ENCODE data around the gene CYTH1. TPM values are rescaled to one million over a fixed set of nuclear protein-coding genes. Genes with fewer than 3 reads are reported as not detected.

Gene CYTH1
- 147 TPM in 2 replicates for total RNA-seq

DNA sequence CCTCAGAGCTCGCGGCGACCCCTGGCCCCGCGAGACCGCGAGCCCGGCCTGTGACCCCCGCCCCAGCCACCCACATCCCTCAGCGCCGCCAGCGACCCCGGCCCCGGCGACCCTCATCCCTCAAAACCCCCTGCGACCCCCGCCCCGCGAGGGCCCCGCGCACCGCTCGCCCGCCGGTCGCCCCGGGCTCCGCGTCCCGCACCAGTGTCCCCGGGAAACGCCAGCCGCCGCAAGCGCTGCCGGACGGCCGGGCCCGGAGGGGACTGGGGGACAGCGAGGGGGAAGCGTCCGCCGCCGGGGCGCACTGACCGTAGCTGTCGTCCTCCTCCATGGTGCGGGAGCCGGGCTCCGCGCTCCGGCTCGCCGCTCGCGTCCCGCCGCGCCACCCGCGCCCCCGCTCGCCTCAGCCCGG lies at the start of gene CYTH1:
TSS of gene CYTH1 (minus strand) at position 381 of the 412 bp plus-strand sequence. CDS start at position 331, 50 bp downstream.
- Mint-ChIP-seq H3K27ac (peak within 1 kb of the TSS; percentile 91), H3K4me3 (peak within 1 kb of the TSS; percentile 90), H3K4me1 (ENCODE audit: low read depth) (peaks cover 49% of the 10 kb centered on the region), H3K27me3 (ENCODE audit: insufficient read depth) (no peaks in the 10 kb centered on the region), H3K36me3 (ENCODE audit: low read depth) (peaks cover 13% of the 10 kb centered on the region), H3K9me3 (no peaks in the 10 kb centered on the region)
- DNase-seq (ENCODE audit: low spot score) = no peak
- intact Hi-C loops (cut with micrococcal nuclease) = loop anchor here (1.0 to 2.0 kb wide), 4 partner anchors 23 to 425 kb away; partner anchors contain the start of gene USP36

GRCh38 chr17:78829477-78829876 lies 47.4 kb upstream of the CYTH1 start:
- Mint-ChIP-seq H3K4me3 (no peak overlapping the region), H3K9me3 (no peaks in the 10 kb centered on the region), H3K27ac (no peak overlapping the region), H3K4me1 (ENCODE audit: low read depth) (peaks cover 18% of the 10 kb centered on the region), H3K27me3 (ENCODE audit: insufficient read depth) (no peaks in the 10 kb centered on the region), H3K36me3 (ENCODE audit: low read depth) (peaks cover 71% of the 10 kb centered on the region)
- intact Hi-C loops (cut with micrococcal nuclease) = no loop called here
- no peak for DNase-seq (ENCODE audit: low spot score)

DNA sequence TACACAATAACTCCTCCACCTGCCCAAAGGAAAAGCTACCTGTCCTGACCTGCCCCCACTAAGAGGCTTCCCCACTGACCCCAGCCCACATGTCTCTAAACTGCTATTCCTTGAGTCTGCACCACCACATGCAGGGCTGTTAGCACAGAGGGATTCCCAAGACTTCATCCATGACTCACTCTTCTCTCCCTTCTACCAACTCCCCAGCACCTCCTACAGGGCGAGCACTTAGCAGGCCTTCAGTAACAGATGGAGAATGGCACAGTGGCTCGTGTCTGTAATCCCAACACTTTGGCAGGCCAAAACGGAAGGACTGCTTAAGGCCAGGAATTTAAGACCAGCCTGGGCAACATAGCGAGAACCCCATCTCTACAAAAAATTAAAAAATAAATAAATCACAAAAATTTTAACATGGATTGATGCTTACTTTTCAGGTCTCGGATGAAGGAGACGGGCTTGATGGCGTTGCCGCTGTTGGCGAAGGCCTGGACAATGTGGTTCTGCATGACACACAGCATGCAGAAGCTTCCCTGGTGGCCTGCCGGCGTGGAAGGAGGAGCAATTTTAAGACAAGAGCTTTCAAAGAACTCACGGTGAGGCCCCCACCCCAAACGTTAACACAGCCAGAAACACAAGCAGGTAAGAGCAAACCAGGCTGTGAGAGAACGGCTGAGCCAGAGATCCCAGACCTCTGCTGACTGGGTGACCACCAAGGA lies 46.6 kb upstream of the CYTH1 start:
- Mint-ChIP-seq H3K4me3 (no peak overlapping the region), H3K27ac (peak overlapping the region; percentile 3), H3K4me1 (ENCODE audit: low read depth) (peaks cover 23% of the 10 kb centered on the region), H3K9me3 (no peaks in the 10 kb centered on the region), H3K36me3 (ENCODE audit: low read depth) (peaks cover 75% of the 10 kb centered on the region), H3K27me3 (ENCODE audit: insufficient read depth) (no peaks in the 10 kb centered on the region)
- intact Hi-C loops (cut with micrococcal nuclease) = no loop called here
- DNase-seq (ENCODE audit: low spot score) = no peak

GRCh38 chr17:78826836-78827509 lies 44.9 kb upstream of the CYTH1 start:
- no peak overlapping the region for H3K4me3 Mint-ChIP-seq
- H3K27me3 Mint-ChIP-seq (ENCODE audit: insufficient read depth) = no peaks in the 10 kb centered on the region
- DNase-seq (ENCODE audit: low spot score) = no peak
- peaks cover 23% of the 10 kb centered on the region for H3K4me1 Mint-ChIP-seq (ENCODE audit: low read depth)
- intact Hi-C loops (cut with micrococcal nuclease) = no loop called here
- H3K27ac Mint-ChIP-seq = no peak overlapping the region
- no peaks in the 10 kb centered on the region for H3K9me3 Mint-ChIP-seq
- H3K36me3 Mint-ChIP-seq (ENCODE audit: low read depth) = peaks cover 74% of the 10 kb centered on the region

DNA sequence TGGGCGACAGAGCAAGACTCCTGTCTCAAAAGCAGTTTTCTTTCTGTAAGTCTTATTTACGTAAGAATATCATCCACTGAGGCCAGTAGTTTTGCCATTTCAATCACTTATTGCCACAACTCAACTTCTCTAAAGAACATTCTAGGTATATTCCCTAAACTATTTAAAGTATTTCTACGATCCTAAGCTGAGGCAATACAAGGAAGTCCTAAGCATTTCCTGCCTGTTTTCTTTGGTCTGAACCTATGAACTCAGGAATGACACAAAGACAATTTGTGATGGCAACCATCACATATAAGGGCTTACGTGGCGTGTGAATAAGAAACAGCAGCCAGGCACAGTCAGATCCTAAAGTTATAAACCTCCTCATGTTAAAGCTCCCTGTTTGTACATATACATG lies 44.3 kb upstream of the CYTH1 start:
- intact Hi-C loops (cut with micrococcal nuclease) = no loop called here
- H3K27ac Mint-ChIP-seq = no peak overlapping the region

DNA sequence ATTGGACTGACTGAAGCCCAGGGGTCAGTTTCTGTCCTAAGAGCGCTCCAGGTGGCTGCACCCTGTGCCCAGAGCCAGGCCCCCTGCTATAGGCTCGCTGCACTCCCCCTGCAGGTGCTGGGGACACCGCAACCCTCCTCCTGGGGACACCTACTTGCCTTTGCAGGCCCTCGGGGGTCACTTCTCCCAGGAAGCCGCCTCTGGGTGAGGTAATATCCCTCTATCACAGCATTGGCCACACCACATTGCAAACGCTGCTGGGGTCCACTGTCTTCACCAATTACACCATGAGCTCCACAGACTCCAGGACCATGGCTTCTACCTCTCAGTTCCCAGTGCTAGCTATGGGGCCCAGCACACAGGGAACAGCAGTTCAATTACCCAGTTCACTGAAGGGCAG lies 43.6 kb upstream of the CYTH1 start:
- peaks cover 73% of the 10 kb centered on the region for H3K36me3 Mint-ChIP-seq (ENCODE audit: low read depth)
- no peaks in the 10 kb centered on the region for H3K27me3 Mint-ChIP-seq (ENCODE audit: insufficient read depth)
- H3K4me3 Mint-ChIP-seq = no peak overlapping the region
- no peak for DNase-seq (ENCODE audit: low spot score)
- H3K9me3 Mint-ChIP-seq = no peaks in the 10 kb centered on the region
- intact Hi-C loops (cut with micrococcal nuclease) = no loop called here
- peaks cover 28% of the 10 kb centered on the region for H3K4me1 Mint-ChIP-seq (ENCODE audit: low read depth)
- H3K27ac Mint-ChIP-seq = peak overlapping the region; percentile 18

More for the DNA sequence above, 44.3 kb upstream of the CYTH1 start:
- no peak for DNase-seq (ENCODE audit: low spot score)
- Mint-ChIP-seq H3K9me3 (no peaks in the 10 kb centered on the region), H3K36me3 (ENCODE audit: low read depth) (peaks cover 72% of the 10 kb centered on the region), H3K27me3 (ENCODE audit: insufficient read depth) (no peaks in the 10 kb centered on the region), H3K4me3 (no peak overlapping the region), H3K4me1 (ENCODE audit: low read depth) (peaks cover 23% of the 10 kb centered on the region)

GRCh38 chr17:78824240-78824639 lies 42.2 kb upstream of the CYTH1 start:
- no peak overlapping the region for H3K4me3 Mint-ChIP-seq
- H3K9me3 Mint-ChIP-seq = no peaks in the 10 kb centered on the region
- peaks cover 76% of the 10 kb centered on the region for H3K36me3 Mint-ChIP-seq (ENCODE audit: low read depth)

DNA sequence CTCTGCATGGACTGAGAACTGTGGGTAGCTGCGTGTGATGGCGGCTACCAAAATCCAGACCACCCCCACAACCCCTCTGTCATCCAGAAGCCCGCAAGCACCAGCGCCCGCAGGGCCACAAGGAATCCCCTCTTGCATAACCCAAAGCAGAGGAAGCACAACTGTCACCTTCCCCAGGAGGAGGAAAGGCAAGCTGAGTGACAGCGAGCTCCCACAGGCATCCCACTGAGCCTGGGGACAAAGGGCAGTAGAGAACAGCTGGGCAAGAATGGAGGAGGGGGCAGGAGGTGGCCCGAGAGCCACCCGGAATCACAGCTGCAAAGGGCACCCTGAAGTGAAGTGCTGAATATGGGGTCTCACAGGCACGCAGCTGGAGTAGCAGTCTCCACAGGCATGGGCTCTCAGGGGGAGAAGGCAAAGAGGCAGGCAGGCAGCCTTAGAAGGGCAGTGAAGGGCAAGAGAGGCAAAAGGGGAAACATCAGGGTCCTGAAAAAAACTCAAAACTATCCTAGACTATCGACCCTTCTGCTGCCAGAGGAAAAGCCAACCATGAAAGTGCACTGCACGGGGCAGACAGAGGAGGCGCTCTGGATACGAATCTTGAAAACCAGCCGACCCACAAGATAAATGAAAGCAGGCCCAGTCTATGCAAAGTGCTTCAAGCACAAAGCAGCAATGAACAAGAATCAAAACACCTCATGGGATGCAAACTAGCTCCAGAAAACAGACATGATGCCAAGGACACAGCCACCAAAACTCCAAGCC lies 41.4 kb upstream of the CYTH1 start:
- H3K27me3 Mint-ChIP-seq (ENCODE audit: insufficient read depth) = no peaks in the 10 kb centered on the region
- intact Hi-C loops (cut with micrococcal nuclease) = no loop called here
- H3K36me3 Mint-ChIP-seq (ENCODE audit: low read depth) = peaks cover 77% of the 10 kb centered on the region
- no peak for DNase-seq (ENCODE audit: low spot score)
- no peaks in the 10 kb centered on the region for H3K9me3 Mint-ChIP-seq
- H3K4me3 Mint-ChIP-seq = no peak overlapping the region
- peaks cover 49% of the 10 kb centered on the region for H3K4me1 Mint-ChIP-seq (ENCODE audit: low read depth)
- H3K27ac Mint-ChIP-seq = peak overlapping the region; percentile 11

More at GRCh38 chr17:78824240-78824639, 42.2 kb upstream of the CYTH1 start:
- H3K27me3 Mint-ChIP-seq (ENCODE audit: insufficient read depth) = no peaks in the 10 kb centered on the region
- H3K4me1 Mint-ChIP-seq (ENCODE audit: low read depth) = peaks cover 42% of the 10 kb centered on the region
- no peak for DNase-seq (ENCODE audit: low spot score)
- H3K27ac Mint-ChIP-seq = peak overlapping the region; percentile 11
- intact Hi-C loops (cut with micrococcal nuclease) = no loop called here

GRCh38 chr17:78822552-78822951 lies 40.5 kb upstream of the CYTH1 start:
- H3K4me1 Mint-ChIP-seq (ENCODE audit: low read depth) = peaks cover 52% of the 10 kb centered on the region
- H3K4me3 Mint-ChIP-seq = no peak overlapping the region
- peaks cover 72% of the 10 kb centered on the region for H3K36me3 Mint-ChIP-seq (ENCODE audit: low read depth)
- intact Hi-C loops (cut with micrococcal nuclease) = no loop called here
- H3K9me3 Mint-ChIP-seq = no peaks in the 10 kb centered on the region
- no peaks in the 10 kb centered on the region for H3K27me3 Mint-ChIP-seq (ENCODE audit: insufficient read depth)
- peak overlapping the region; percentile 11 for H3K27ac Mint-ChIP-seq
- no peak for DNase-seq (ENCODE audit: low spot score)

DNA sequence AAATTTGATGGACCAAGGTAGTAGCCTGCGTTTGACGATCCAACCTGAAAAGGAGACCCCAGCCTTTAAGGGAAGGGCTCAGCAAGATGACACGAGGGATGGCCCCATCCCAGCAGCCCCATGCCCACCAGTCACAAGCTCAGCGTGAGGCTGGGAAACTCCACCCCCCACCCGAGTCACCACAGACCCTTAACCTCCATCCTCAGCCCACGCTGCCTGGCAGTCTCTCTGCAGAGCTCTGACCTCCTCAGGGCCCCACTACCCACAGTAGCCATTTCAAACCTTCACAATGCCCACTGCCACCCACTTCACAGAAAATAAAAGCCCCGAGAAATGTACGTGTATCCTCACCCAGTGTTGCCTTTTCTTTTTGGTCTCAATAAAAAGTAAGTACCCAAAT lies 39.9 kb upstream of the CYTH1 start:
- Mint-ChIP-seq H3K4me3 (no peak overlapping the region), H3K36me3 (ENCODE audit: low read depth) (peaks cover 76% of the 10 kb centered on the region)

GRCh38 chr17:78820841-78821240 lies 38.8 kb upstream of the CYTH1 start:
- H3K27ac Mint-ChIP-seq = no peak overlapping the region
- H3K4me1 Mint-ChIP-seq (ENCODE audit: low read depth) = peaks cover 62% of the 10 kb centered on the region
- no peaks in the 10 kb centered on the region for H3K27me3 Mint-ChIP-seq (ENCODE audit: insufficient read depth)
- intact Hi-C loops (cut with micrococcal nuclease) = no loop called here
- no peaks in the 10 kb centered on the region for H3K9me3 Mint-ChIP-seq
- H3K36me3 Mint-ChIP-seq (ENCODE audit: low read depth) = peaks cover 75% of the 10 kb centered on the region
- no peak for DNase-seq (ENCODE audit: low spot score)
- no peak overlapping the region for H3K4me3 Mint-ChIP-seq

More for the DNA sequence above, 39.9 kb upstream of the CYTH1 start:
- Mint-ChIP-seq H3K27ac (no peak overlapping the region), H3K4me1 (ENCODE audit: low read depth) (peaks cover 58% of the 10 kb centered on the region), H3K9me3 (no peaks in the 10 kb centered on the region), H3K27me3 (ENCODE audit: insufficient read depth) (no peaks in the 10 kb centered on the region)
- intact Hi-C loops (cut with micrococcal nuclease) = no loop called here
- no peak for DNase-seq (ENCODE audit: low spot score)

DNA sequence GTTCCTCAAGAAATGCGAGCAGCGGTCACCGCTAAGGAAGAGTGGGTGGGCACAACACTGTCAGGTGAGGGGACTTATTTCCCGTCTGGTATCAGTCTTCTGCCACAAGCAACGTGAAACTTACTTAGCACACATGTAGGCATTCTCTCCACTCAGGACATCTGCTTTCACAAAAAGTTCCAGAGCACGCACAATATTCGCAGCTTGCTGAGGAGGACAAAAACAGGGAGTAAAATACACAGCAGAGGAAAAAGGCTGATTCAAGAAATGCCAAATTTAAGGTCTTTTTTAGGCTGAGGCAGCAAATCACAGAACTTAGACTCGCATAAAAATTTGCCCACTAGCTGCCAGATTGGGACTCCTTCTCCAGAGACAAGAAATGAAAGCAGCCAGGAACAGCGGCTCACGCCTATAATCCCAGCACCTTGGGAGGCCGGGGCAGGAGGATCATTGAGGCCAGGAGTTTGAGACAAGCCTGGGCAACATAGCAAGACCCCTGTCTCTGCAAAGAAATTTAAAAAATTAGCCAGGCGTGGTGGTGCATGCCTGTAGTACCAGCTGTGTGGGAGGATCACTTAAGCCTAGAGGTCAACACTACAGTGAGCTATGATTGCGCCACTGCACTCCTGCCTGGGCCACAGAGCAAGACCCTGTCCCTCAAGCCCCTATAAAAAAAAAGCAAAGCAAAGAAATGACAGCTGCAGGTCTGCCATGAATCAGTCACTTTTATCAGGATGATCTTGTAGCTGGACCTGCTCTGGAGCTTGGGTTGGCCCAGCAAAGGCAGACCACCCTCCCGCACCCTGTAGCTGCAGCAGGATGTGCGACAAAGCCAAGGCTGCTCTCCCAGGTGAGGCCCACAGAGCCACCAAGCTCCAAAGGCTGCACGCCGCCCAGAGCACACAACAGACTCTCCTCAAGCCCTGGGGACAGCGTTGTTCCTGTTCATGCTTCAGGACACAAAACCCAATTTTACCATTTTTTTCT lies 38.0 kb upstream of the CYTH1 start:
- Mint-ChIP-seq H3K36me3 (ENCODE audit: low read depth) (peaks cover 76% of the 10 kb centered on the region), H3K27me3 (ENCODE audit: insufficient read depth) (no peaks in the 10 kb centered on the region), H3K4me3 (peak overlapping the region; percentile 74), H3K27ac (peak overlapping the region; percentile 91), H3K4me1 (ENCODE audit: low read depth) (peaks cover 61% of the 10 kb centered on the region), H3K9me3 (no peaks in the 10 kb centered on the region)
- intact Hi-C loops (cut with micrococcal nuclease) = loop anchor here (2.0 kb wide), 1 partner anchor 111 kb away; no protein-coding TSS in a partner anchor
- DNase-seq (ENCODE audit: low spot score) = no peak
